ENCODE results near the gene ACAN. TPM values are rescaled to one million over a fixed set of nuclear protein-coding genes. Genes with fewer than 3 reads are reported as not detected.

Gene ACAN
- total and polyA plus RNA-seq, 10 of the 15 experiments (the other 5 are each of a cell fraction or from before 2014, with no cell fraction given) = not detected

DNA sequence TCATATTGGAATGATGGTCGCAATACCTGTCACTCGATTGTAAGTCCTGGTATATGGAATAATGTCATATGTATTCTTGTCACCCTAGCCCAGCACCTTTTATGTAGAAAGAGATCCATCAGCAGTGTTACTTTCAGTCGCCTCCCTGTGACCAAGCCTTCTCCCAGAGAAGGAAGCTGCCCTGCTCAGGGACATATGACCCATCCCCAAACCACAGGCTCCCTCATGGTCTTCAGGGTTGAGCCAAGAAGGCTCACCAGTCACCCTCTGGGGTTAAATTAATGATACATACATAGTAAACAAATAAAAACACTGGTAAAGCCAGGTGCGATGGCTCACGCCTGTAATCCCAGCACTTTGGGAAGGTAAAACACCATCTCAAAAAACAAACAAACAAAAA lies 114.5 kb downstream of the ACAN start:
- Histone ChIP-seq H3K4me3 (no peak overlapping the region), H2AFZ (ENCODE audit: control insufficient read depth, low read depth, low read length) (no peak overlapping the region), H3K4me1 (ENCODE audit: control insufficient read depth, insufficient read depth, low read length) (peaks cover 8% of the 10 kb centered on the region), H3K36me3 (ENCODE audit: control insufficient read depth in 2 of 2, insufficient read depth in 2 of 2, low read length in 1 of 2) (no peaks in the 10 kb centered on the region), H3K27me3 (replicated peaks in 1 of 2; ENCODE audit: control insufficient read depth in 2 of 2, insufficient read depth in 2 of 2, low read length in 1 of 2) (peaks cover 0 to 2% of the 10 kb centered on the region in 2 experiments; a peak in 1 of 4 replicates), H3K9me3 (replicated peaks; ENCODE audit: control insufficient read depth, insufficient read depth, low read length) (no peaks in the 10 kb centered on the region), H3K27ac (ENCODE audit: control insufficient read depth, insufficient read depth) (no peak overlapping the region), H3K9ac (ENCODE audit: control insufficient read depth, insufficient read depth, low read length) (no peak overlapping the region), H3K79me2 (ENCODE audit: control insufficient read depth, insufficient read depth, low read length) (no peaks in the 10 kb centered on the region), H4K20me1 (ENCODE audit: control insufficient read depth, insufficient read depth) (no peaks in the 10 kb centered on the region), H3K4me2 (ENCODE audit: control insufficient read depth, insufficient read depth) (no peak overlapping the region)
- FAIRE-seq (no peak), ATAC-seq (no peak), DNase-seq (ENCODE audit: low read depth, low spot score) (no peak)
- CTCF ChIA-PET = interaction anchor here (0.6 kb wide), 1 partner anchor 174 kb away, joined by 3 read pairs; no protein-coding TSS in a partner anchor
- intact Hi-C loops (cut with micrococcal nuclease; ENCODE audit: unreplicated experiment) (loop anchor here (1.0 to 5.0 kb wide), 2 partner anchors 35 to 65 kb away; no protein-coding TSS in a partner anchor), in situ Hi-C loops (cut with MboI) (no loop called here)
- SMC1A ChIA-PET (ENCODE audit: uncharacterized antibody, unreplicated experiment) = no interaction called here
- TF ChIP-seq BRCA1 (IDR thresholded peaks at IDR 0.05; ENCODE audit: low read depth, low read length) = no peak
- no peak for TF ChIP-seq HDAC2 (IDR thresholded peaks at IDR 0.05)
- TF ChIP-seq ATF7 (IDR thresholded peaks at IDR 0.05; ENCODE audit: low read depth) = no peak
- TF ChIP-seq, protein P1, sequence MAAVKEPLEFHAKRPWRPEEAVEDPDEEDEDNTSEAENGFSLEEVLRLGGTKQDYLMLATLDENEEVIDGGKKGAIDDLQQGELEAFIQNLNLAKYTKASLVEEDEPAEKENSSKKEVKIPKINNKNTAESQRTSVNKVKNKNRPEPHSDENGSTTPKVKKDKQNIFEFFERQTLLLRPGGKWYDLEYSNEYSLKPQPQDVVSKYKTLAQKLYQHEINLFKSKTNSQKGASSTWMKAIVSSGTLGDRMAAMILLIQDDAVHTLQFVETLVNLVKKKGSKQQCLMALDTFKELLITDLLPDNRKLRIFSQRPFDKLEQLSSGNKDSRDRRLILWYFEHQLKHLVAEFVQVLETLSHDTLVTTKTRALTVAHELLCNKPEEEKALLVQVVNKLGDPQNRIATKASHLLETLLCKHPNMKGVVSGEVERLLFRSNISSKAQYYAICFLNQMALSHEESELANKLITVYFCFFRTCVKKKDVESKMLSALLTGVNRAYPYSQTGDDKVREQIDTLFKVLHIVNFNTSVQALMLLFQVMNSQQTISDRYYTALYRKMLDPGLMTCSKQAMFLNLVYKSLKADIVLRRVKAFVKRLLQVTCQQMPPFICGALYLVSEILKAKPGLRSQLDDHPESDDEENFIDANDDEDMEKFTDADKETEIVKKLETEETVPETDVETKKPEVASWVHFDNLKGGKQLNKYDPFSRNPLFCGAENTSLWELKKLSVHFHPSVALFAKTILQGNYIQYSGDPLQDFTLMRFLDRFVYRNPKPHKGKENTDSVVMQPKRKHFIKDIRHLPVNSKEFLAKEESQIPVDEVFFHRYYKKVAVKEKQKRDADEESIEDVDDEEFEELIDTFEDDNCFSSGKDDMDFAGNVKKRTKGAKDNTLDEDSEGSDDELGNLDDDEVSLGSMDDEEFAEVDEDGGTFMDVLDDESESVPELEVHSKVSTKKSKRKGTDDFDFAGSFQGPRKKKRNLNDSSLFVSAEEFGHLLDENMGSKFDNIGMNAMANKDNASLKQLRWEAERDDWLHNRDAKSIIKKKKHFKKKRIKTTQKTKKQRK (IDR thresholded peaks at IDR 0.05; ENCODE audit: low read depth, low read length) = no peak
- TF ChIP-seq TAF1 (IDR thresholded peaks at IDR 0.05; ENCODE audit: borderline replicate concordance, low read depth, low read length) = no peak
- TF ChIP-seq, protein P2, sequence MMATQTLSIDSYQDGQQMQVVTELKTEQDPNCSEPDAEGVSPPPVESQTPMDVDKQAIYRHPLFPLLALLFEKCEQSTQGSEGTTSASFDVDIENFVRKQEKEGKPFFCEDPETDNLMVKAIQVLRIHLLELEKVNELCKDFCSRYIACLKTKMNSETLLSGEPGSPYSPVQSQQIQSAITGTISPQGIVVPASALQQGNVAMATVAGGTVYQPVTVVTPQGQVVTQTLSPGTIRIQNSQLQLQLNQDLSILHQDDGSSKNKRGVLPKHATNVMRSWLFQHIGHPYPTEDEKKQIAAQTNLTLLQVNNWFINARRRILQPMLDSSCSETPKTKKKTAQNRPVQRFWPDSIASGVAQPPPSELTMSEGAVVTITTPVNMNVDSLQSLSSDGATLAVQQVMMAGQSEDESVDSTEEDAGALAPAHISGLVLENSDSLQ (IDR thresholded peaks at IDR 0.05) = no peak
- TF ChIP-seq, protein P3, sequence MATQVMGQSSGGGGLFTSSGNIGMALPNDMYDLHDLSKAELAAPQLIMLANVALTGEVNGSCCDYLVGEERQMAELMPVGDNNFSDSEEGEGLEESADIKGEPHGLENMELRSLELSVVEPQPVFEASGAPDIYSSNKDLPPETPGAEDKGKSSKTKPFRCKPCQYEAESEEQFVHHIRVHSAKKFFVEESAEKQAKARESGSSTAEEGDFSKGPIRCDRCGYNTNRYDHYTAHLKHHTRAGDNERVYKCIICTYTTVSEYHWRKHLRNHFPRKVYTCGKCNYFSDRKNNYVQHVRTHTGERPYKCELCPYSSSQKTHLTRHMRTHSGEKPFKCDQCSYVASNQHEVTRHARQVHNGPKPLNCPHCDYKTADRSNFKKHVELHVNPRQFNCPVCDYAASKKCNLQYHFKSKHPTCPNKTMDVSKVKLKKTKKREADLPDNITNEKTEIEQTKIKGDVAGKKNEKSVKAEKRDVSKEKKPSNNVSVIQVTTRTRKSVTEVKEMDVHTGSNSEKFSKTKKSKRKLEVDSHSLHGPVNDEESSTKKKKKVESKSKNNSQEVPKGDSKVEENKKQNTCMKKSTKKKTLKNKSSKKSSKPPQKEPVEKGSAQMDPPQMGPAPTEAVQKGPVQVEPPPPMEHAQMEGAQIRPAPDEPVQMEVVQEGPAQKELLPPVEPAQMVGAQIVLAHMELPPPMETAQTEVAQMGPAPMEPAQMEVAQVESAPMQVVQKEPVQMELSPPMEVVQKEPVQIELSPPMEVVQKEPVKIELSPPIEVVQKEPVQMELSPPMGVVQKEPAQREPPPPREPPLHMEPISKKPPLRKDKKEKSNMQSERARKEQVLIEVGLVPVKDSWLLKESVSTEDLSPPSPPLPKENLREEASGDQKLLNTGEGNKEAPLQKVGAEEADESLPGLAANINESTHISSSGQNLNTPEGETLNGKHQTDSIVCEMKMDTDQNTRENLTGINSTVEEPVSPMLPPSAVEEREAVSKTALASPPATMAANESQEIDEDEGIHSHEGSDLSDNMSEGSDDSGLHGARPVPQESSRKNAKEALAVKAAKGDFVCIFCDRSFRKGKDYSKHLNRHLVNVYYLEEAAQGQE (IDR thresholded peaks at IDR 0.05; ENCODE audit: low read depth, low read length) = no peak
- TF ChIP-seq CREB1 (IDR thresholded peaks at IDR 0.05; ENCODE audit: low read depth) = no peak
- TF ChIP-seq IKZF1 (conservative IDR thresholded peaks at IDR 0.05) = no peak
- TF ChIP-seq ZNF274 (IDR thresholded peaks at IDR 0.05; ENCODE audit: insufficient read depth, insufficient read length) = no peak
- 34% methylated on average over 5 of the region's 5 CpGs for WGBS (ENCODE audit: insufficient coverage, insufficient replicate concordance, low lambda C conversion rate, missing lambda C conversion rate)
- RAD21 ChIA-PET (ENCODE audit: unreplicated experiment) = no interaction called here
- POLR2A ChIA-PET = interaction anchor here (0.6 kb wide), 1 partner anchor 262 kb away, joined by 3 read pairs; no protein-coding TSS in a partner anchor
- BruUV-seq (replicated peaks) = no TSS peak

All from GM12878 (cell line).